HL-60 (cell line): ENCODE results near the gene SPINT1.

Experiments used
- DNase-seq, 2 experiments: peaks; one replicate each; pipeline ENCODE4 v3.0.0-alpha.2; 2010 to 2020; ENCODE audit warnings: low read depth in 1 of 2, low spot score in 1 of 2
- H3K27ac ChIP-seq: fragments of 250-450 bp; sonication (Bioruptor Pico); replicated peaks from 2 replicates; pipeline ENCODE4 v1.5.1; 2020; ENCODE audit warnings: mild to moderate bottlenecking, moderate library complexity
- H3K27me3 ChIP-seq: fragments of 250-450 bp; sonication (Bioruptor Pico); 2 replicates; pipeline ENCODE4 v1.5.1; 2021; ENCODE audit warnings: mild to moderate bottlenecking, moderate library complexity; ENCODE audit not compliant: insufficient read depth, poor library complexity, severe bottlenecking
- H3K4me3 ChIP-seq: replicated peaks from 2 replicates; pipeline ENCODE4 v1.5.1; 2011; ENCODE audit warnings: mild to moderate bottlenecking, control low read depth, low read length; ENCODE audit not compliant: insufficient read depth
- GABPA ChIP-seq: IDR thresholded peaks from 2 replicates; pipeline ENCODE4 v1.6.1; 2012; ENCODE audit warnings: low read depth
- POLR2AphosphoS5 ChIP-seq: IDR thresholded peaks from 2 replicates; pipeline ENCODE4 v1.6.1; 2012; ENCODE audit warnings: low read depth
- REST ChIP-seq: IDR thresholded peaks from 2 replicates; pipeline ENCODE4 v1.6.1; 2012; ENCODE audit warnings: low read depth; ENCODE audit not compliant: insufficient replicate concordance
- SPI1 ChIP-seq: IDR thresholded peaks from 2 replicates; pipeline ENCODE4 v1.6.1; 2012; ENCODE audit warnings: low read depth, mild to moderate bottlenecking, borderline replicate concordance
- TF ChIP-seq, protein P1 (sequence below): IDR thresholded peaks from one replicate; pipeline ENCODE4 v1.5.1; 2011; ENCODE audit warnings: low read length, control low read depth, inconsistent platforms; ENCODE audit not compliant: insufficient read depth

Gene SPINT1

DNA sequence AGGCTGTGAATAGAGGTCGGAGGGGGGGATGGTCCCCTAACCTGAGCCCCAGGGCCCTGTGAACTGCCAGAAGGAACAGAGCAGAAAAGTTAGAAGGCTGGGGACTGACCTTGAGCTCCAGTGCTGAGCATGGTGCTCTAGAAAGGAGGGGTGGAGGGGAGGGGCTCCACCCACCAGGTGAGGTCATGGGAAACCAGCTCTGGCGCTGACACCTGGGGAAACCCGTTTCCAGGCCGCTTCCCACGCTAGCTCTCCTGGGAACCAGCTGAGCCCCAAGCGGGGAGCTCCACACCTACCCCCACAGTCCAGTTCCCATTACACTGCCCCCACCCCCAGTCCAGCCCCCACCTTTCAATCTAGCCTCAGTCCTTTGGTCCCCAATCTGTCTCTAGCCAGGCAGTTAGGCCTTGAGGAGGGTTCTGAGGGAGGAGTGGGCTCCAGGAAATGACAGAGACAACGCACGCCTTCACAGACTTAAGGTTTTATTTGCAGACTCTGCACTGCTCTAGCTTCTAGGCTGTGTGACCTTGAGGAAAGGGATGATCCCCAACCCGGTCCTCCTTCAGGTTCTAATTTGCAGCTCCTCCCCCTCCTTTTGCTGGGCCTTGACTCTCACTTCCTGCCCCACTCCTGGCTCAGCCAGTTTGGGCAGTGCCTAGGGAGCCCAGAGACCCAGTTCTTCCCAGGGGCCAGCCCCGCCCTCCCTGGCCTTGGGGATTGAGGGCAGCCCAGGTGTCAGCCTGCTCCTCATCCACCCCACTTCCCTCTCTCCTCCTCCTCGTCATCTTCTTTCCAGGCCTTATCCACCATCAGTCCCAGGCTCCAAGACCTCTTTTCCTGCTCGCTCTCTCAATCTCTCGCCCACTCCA lies 28.1 kb downstream of the SPINT1 start:
- no peak overlapping the region for H3K27ac ChIP-seq
- no peak overlapping the region for H3K4me3 ChIP-seq
- DNase-seq: no peak
- no peak for TF ChIP-seq POLR2AphosphoS5
- TF ChIP-seq GABPA: no peak
- no peak for TF ChIP-seq SPI1
- no peak for TF ChIP-seq REST
- TF ChIP-seq, protein P1, sequence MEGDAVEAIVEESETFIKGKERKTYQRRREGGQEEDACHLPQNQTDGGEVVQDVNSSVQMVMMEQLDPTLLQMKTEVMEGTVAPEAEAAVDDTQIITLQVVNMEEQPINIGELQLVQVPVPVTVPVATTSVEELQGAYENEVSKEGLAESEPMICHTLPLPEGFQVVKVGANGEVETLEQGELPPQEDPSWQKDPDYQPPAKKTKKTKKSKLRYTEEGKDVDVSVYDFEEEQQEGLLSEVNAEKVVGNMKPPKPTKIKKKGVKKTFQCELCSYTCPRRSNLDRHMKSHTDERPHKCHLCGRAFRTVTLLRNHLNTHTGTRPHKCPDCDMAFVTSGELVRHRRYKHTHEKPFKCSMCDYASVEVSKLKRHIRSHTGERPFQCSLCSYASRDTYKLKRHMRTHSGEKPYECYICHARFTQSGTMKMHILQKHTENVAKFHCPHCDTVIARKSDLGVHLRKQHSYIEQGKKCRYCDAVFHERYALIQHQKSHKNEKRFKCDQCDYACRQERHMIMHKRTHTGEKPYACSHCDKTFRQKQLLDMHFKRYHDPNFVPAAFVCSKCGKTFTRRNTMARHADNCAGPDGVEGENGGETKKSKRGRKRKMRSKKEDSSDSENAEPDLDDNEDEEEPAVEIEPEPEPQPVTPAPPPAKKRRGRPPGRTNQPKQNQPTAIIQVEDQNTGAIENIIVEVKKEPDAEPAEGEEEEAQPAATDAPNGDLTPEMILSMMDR: no peak
- no peaks in the 10 kb centered on the region for H3K27me3 ChIP-seq

DNA sequence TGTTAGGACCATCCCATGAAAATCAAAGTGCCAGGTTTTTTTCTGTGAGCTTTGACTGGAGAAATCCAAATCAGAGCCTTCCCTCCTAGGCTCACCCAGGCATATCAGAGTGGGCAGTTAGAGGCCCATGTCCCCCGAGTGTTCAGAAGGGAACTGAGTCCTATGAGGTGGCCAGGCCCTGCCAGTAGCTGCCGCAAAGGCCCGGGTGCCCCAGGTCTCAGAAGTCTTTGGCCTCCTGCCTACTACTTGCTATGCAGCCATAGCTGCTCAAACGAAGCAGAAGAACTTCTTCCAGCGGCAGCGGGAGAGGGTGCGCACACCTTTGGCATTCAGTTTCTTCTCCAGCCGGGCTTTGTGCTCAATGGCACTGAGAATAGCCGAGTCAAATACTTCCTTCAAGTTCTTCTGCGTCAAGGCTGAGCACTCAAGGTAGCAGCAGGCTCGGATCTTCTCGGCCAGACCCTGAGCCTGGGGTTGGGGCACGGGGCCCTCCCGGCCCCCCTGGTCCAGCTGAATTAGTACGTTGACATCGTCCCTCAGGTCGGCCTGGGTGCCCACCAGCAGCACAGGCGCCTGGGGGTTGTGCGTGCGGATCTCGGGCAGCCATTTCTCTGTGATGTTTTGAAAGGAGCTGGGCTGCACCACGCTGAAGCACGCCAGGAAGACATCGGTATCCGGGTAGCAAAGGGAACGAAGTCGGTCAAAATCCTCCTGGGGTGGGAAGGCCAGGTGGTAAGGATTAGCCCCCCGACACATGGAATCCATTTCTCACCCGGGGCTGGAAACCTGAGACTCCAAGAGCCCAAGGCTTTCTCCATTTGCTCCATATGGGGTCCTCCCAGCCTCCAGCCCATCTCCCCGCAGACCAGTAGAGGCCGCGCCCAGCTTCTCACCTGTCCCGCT lies 29.2 kb downstream of the SPINT1 start:
- TF ChIP-seq GABPA: no peak
- TF ChIP-seq REST: no peak
- no peak for TF ChIP-seq POLR2AphosphoS5
- TF ChIP-seq, protein P1: no peak
- TF ChIP-seq SPI1: no peak
- no peak for DNase-seq
- Histone ChIP-seq H3K27ac (no peak overlapping the region), H3K27me3 (no peaks in the 10 kb centered on the region), H3K4me3 (peak overlapping the region; percentile 58)

- H3K27me3 ChIP-seq: no peaks in the 10 kb centered on the region
- peak in 1 of 2 experiments; percentile 43 for DNase-seq
- H3K27ac ChIP-seq: no peak within 1 kb of the TSS
- no peak for TF ChIP-seq POLR2AphosphoS5
- TF ChIP-seq, protein P1: peak; percentile 9
- peak within 1 kb of the TSS; percentile 58 for H3K4me3 ChIP-seq
Measured at GRCh38 chr15:40873694-40874561, 30.1 kb downstream of the SPINT1 start, which contains the start of gene RHOV. RHOV (minus strand) TSS chr15:40874234; CDS start chr15:40874139, 95 bp downstream.
